ENCODE data around the gene MYOM1. TPM values are rescaled to one million over a fixed set of nuclear protein-coding genes. Genes with fewer than 3 reads are reported as not detected.

The MYOM1 gene
- total RNA-seq, 1 donor from 2014 or later, result 661 TPM

DNA sequence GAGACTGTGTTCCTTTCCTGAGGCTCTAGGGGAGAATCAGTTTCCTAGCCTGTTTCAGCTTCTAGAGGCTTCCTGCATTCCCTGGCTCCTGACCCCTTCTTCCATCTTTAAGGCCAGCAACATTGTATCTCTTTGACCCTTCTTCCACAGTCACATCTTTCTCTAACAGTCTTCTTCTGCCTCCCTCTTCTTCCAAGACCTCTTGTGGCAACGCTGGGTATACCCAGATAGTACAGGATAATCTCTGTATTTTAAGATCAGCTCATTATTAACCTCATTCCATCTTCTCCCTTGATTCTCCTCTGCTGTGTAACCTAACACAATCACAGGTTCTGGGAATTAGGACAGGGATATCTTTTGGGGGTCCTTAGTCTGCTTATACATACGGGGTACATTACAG, 19.0 kb upstream of the MYOM1 start:
- H3K36me3 ChIP-seq (ENCODE audit: control insufficient read depth in 3 of 3, insufficient read depth in 3 of 3, low read length in 3 of 3), result peaks cover 0 to 2% (median 0%) of the 10 kb centered on the region in 3 donors
- no peaks in the 10 kb centered on the region for H3K9me3 ChIP-seq (ENCODE audit: control insufficient read depth in 3 of 3, low read length in 3 of 3)
- H3K27me3 ChIP-seq (ENCODE audit: control insufficient read depth in 3 of 3, insufficient read depth in 3 of 3, low read length in 3 of 3), result no peaks in the 10 kb centered on the region
- no peak overlapping the region for H3K27ac ChIP-seq (ENCODE audit: low read depth, low read length)
- H3K4me3 ChIP-seq (ENCODE audit: low read length in 3 of 3), result no peak overlapping the region
- H3K4me1 ChIP-seq (ENCODE audit: control insufficient read depth in 3 of 3, insufficient read depth in 3 of 3, low read length in 3 of 3), result peaks cover 0 to under 1% (median 0%) of the 10 kb centered on the region in 3 donors
- H3K9ac ChIP-seq (ENCODE audit: low read depth in 1 of 3, low read length in 3 of 3), result no peak overlapping the region

DNA sequence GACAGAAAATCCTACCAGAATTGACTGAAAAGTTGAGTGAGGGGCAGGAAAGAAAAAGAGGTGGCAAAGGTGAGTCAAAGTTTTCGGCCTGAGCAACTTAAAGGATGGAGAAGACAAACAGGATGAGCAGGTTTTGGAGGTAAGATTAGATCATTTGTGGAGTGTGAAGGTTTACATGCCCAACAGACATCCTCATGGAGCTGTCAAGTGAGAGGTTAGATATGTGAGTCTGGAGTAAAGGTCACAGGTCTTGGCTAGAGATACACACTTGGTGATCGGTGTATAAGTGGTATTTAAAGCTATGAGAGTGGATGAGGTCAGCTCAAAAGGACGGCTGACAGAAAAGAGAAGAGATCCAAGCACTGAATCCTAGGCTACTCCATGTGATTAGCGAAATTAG, 16.7 kb upstream of the MYOM1 start:
- H3K27ac ChIP-seq (ENCODE audit: low read depth, low read length), result no peak overlapping the region
- H3K9me3 ChIP-seq (ENCODE audit: control insufficient read depth in 3 of 3, low read length in 3 of 3), result no peaks in the 10 kb centered on the region
- H3K4me3 ChIP-seq (ENCODE audit: low read length in 3 of 3), result no peak overlapping the region
- no peak overlapping the region for H3K9ac ChIP-seq (ENCODE audit: low read depth in 1 of 3, low read length in 3 of 3)
- H3K36me3 ChIP-seq (ENCODE audit: control insufficient read depth in 3 of 3, insufficient read depth in 3 of 3, low read length in 3 of 3), result peaks cover 0 to 2% (median 0%) of the 10 kb centered on the region in 3 donors
- no peaks in the 10 kb centered on the region for H3K27me3 ChIP-seq (ENCODE audit: control insufficient read depth in 3 of 3, insufficient read depth in 3 of 3, low read length in 3 of 3)
- peaks cover 0 to 3% (median 0%) of the 10 kb centered on the region in 3 donors for H3K4me1 ChIP-seq (ENCODE audit: control insufficient read depth in 3 of 3, insufficient read depth in 3 of 3, low read length in 3 of 3)

DNA sequence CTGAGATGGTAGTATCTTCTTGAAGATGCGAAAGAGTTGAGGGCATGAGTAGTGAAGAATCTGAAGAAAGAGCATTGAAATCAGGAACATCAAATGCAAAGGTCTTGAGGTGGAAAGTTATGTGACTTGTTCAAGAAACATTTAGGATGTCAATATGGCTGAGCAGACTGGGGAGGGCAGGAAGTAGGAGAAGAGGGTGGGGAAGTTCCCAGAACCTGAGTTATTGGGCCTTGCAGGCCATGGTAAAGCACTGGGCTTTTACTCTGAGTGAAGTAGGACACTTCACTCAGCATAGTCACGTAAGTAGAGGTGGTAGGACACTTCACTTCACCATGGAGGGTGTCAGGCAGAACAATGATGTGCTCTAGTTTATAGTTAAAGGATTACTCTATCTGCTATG, 16.1 kb upstream of the MYOM1 start:
- Histone ChIP-seq H3K27me3 (ENCODE audit: control insufficient read depth in 3 of 3, insufficient read depth in 3 of 3, low read length in 3 of 3) (no peaks in the 10 kb centered on the region), H3K9ac (ENCODE audit: low read depth in 1 of 3, low read length in 3 of 3) (no peak overlapping the region), H3K4me3 (ENCODE audit: low read length in 3 of 3) (no peak overlapping the region), H3K27ac (ENCODE audit: low read depth, low read length) (no peak overlapping the region), H3K36me3 (ENCODE audit: control insufficient read depth in 3 of 3, insufficient read depth in 3 of 3, low read length in 3 of 3) (no peaks in the 10 kb centered on the region), H3K4me1 (ENCODE audit: control insufficient read depth in 3 of 3, insufficient read depth in 3 of 3, low read length in 3 of 3) (peaks cover 0 to 3% (median 0%) of the 10 kb centered on the region in 3 donors), H3K9me3 (ENCODE audit: control insufficient read depth in 3 of 3, low read length in 3 of 3) (no peaks in the 10 kb centered on the region)

DNA sequence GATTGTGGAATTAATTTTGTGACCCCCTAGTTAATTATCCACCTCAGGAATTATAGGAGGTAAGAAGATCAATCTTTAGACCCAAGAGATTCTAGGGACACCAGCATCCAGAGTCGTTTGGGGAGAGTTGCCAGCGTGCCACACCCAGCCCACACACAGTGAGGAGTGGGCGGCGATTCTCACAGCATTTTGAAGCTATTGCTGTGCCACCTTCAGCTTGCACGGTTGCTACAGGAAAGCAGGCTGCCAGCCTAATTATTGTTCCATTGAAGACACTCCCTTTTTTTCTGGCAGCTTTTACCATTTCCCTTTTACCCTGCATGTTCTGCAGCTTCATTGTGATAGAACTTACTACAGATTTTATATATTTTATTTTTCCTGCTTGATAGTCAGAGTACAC, 14.7 kb upstream of the MYOM1 start:
- Histone ChIP-seq H3K4me1 (ENCODE audit: control insufficient read depth in 3 of 3, insufficient read depth in 3 of 3, low read length in 3 of 3) (peaks cover 0 to 3% (median 0%) of the 10 kb centered on the region in 3 donors), H3K36me3 (ENCODE audit: control insufficient read depth in 3 of 3, insufficient read depth in 3 of 3, low read length in 3 of 3) (no peaks in the 10 kb centered on the region), H3K27ac (ENCODE audit: low read depth, low read length) (no peak overlapping the region), H3K9ac (ENCODE audit: low read depth in 1 of 3, low read length in 3 of 3) (no peak overlapping the region), H3K9me3 (ENCODE audit: control insufficient read depth in 3 of 3, low read length in 3 of 3) (no peaks in the 10 kb centered on the region), H3K27me3 (ENCODE audit: control insufficient read depth in 3 of 3, insufficient read depth in 3 of 3, low read length in 3 of 3) (no peaks in the 10 kb centered on the region), H3K4me3 (ENCODE audit: low read length in 3 of 3) (no peak overlapping the region)

DNA sequence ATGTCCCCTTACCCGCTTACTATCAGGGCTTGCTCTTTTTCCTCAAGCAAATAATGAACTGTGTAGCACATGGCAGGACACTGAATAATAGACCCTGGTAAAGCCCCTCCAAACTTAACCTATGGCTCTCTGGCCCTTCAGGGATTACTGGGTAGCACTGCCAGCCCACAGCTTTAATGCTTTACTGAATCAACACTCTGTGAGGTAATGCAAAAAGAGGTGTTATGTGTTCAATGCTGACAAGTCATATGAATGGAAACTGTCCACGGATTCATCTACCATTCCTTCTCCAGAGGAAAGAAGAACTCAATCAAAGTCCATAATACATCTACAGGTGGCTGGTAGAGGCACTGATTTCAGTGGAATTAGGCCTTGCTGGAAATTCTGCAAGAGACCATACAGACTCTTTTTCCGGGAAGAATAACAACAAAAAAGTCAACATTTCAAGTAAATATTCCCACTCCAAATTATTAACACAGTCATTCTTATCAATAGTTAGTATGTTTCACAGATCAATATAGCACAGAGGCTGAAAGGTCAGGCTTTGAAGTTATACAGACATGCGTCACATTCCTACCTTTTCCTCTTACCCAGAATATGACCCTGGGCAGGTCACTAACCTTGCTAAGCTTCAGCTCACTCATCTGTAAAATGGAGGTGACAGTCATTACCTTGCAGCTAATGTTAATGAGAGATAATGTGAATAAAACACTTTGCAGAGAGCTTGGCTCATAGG, 13.8 kb upstream of the MYOM1 start:
- H3K9ac ChIP-seq (ENCODE audit: low read depth in 1 of 3, low read length in 3 of 3), result no peak overlapping the region
- H3K27me3 ChIP-seq (ENCODE audit: control insufficient read depth in 3 of 3, insufficient read depth in 3 of 3, low read length in 3 of 3), result no peaks in the 10 kb centered on the region
- no peak overlapping the region for H3K4me3 ChIP-seq (ENCODE audit: low read length in 3 of 3)
- H3K36me3 ChIP-seq (ENCODE audit: control insufficient read depth in 3 of 3, insufficient read depth in 3 of 3, low read length in 3 of 3), result no peaks in the 10 kb centered on the region
- H3K27ac ChIP-seq (ENCODE audit: low read depth, low read length), result no peak overlapping the region
- no peaks in the 10 kb centered on the region for H3K9me3 ChIP-seq (ENCODE audit: control insufficient read depth in 3 of 3, low read length in 3 of 3)
- H3K4me1 ChIP-seq (ENCODE audit: control insufficient read depth in 3 of 3, insufficient read depth in 3 of 3, low read length in 3 of 3), result peaks cover 0 to 3% (median 0%) of the 10 kb centered on the region in 3 donors

DNA sequence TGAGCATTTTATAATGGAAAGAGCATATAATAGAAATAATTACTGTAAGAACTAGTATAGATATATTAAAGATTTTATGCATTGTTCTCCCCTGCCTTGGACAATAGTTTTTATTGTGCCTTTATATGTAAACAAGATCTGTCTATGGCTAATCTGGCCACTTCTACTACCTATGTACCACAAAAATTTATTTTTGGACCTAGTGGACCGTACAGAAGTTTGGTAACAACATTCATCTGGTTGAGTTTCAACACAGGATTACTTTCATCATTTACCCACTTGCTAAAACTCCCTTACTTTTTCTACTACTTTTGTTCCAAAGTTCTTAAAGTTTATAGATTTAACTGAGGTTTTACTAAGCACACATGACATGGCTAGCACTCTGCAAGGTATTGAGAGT, 13.2 kb upstream of the MYOM1 start:
- Histone ChIP-seq H3K4me1 (ENCODE audit: control insufficient read depth in 3 of 3, insufficient read depth in 3 of 3, low read length in 3 of 3) (peaks cover 0 to 3% (median 0%) of the 10 kb centered on the region in 3 donors), H3K27ac (ENCODE audit: low read depth, low read length) (no peak overlapping the region), H3K9ac (ENCODE audit: low read depth in 1 of 3, low read length in 3 of 3) (no peak overlapping the region), H3K27me3 (ENCODE audit: control insufficient read depth in 3 of 3, insufficient read depth in 3 of 3, low read length in 3 of 3) (no peaks in the 10 kb centered on the region), H3K4me3 (ENCODE audit: low read length in 3 of 3) (no peak overlapping the region), H3K36me3 (ENCODE audit: control insufficient read depth in 3 of 3, insufficient read depth in 3 of 3, low read length in 3 of 3) (no peaks in the 10 kb centered on the region), H3K9me3 (ENCODE audit: control insufficient read depth in 3 of 3, low read length in 3 of 3) (no peaks in the 10 kb centered on the region)

DNA sequence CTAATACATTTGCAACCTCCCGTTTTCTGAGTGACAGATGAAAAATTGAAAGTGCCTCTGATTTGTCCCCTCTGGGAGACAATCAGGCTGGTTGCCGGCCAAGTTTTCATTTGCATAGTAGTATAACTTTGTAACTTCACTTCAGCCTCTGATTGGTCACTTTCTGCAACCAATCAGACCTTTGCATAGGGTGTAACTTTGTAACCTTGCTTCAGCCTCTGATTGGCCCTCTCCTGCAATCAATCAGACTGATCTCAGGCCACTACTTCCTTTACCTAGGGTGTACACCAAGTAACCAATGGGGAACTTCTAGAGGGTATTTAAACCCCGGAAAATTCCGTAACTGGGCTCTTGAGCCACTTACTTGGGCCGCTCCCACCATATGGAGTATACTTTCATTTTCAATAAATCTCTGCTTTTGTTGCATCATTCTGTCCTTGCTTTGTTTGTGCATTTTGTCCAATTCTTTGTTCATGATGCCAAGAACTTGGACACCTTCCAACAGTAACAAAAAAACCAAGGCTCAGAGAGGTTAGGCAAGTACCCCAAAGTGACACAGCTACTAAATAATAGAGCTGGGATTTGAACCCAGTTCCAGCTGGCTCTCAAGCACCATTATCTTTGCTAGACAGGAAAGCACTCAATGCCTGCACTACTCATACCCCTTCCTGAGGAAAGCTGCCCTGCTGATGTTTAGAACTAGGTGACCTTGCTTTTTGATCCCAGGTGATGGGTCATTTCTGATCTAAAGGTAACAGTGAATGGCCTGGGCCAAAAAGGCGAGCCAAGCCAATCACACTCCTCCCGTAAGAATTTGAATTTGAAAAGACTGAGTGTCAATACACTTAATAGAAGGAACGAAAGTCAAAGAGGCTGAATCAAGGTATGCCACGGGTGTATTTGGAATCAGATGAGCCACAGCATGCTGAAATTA, 10.9 kb upstream of the MYOM1 start:
- Histone ChIP-seq H3K9me3 (ENCODE audit: control insufficient read depth in 3 of 3, low read length in 3 of 3) (no peaks in the 10 kb centered on the region), H3K9ac (ENCODE audit: low read depth in 1 of 3, low read length in 3 of 3) (no peak overlapping the region), H3K4me1 (ENCODE audit: control insufficient read depth in 3 of 3, insufficient read depth in 3 of 3, low read length in 3 of 3) (peaks cover 0 to 3% (median 0%) of the 10 kb centered on the region in 3 donors), H3K36me3 (ENCODE audit: control insufficient read depth in 3 of 3, insufficient read depth in 3 of 3, low read length in 3 of 3) (no peaks in the 10 kb centered on the region), H3K4me3 (ENCODE audit: low read length in 3 of 3) (no peak overlapping the region), H3K27me3 (ENCODE audit: control insufficient read depth in 3 of 3, insufficient read depth in 3 of 3, low read length in 3 of 3) (no peaks in the 10 kb centered on the region), H3K27ac (ENCODE audit: low read depth, low read length) (no peak overlapping the region)

DNA sequence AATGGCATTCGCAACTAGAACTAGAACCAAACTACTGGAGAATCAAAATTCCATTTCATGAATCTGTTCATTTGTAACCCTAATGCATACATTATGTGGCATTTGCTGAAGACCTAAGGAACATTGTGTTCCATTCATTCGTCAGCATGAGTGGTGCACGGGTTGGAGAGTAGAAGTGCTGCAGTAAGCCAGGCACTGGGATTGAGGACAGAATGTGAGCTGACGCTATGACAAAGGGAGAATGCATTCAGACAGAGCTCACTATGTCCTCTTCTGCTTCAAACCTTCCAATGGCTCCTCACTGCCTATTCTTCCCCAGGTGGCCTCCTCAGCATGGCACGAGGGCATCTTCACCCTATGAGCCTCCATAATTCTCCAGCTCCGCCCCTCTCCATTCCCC, 6.3 kb upstream of the MYOM1 start:
- Histone ChIP-seq H3K4me3 (ENCODE audit: low read length in 3 of 3) (no peak overlapping the region), H3K9me3 (ENCODE audit: control insufficient read depth in 3 of 3, low read length in 3 of 3) (no peaks in the 10 kb centered on the region), H3K9ac (ENCODE audit: low read depth in 1 of 3, low read length in 3 of 3) (no peak overlapping the region), H3K36me3 (ENCODE audit: control insufficient read depth in 3 of 3, insufficient read depth in 3 of 3, low read length in 3 of 3) (no peaks in the 10 kb centered on the region), H3K27me3 (ENCODE audit: control insufficient read depth in 3 of 3, insufficient read depth in 3 of 3, low read length in 3 of 3) (no peaks in the 10 kb centered on the region), H3K27ac (ENCODE audit: low read depth, low read length) (no peak overlapping the region), H3K4me1 (ENCODE audit: control insufficient read depth in 3 of 3, insufficient read depth in 3 of 3, low read length in 3 of 3) (peaks cover 4 to 5% (median 4%) of the 10 kb centered on the region in 3 donors)

DNA sequence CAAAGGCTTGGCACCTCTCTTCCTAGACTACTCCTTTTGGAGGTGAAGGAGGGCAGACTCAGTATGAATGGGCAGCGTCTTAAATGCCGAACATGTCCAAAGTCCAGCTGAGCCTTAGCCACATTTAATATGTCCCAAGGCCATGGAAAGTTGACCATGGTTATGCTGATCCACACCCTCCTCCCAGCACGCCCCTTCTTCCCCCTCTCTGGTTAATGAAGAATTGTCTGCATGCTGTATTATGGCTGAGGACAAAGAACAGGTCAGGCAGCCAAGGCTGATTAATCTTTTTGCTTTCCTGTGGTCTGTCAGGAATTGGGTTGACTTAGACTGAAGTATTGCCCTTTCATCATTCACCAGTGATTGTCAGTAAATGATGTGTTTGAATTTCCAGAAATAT, 5.8 kb upstream of the MYOM1 start:
- H3K4me3 ChIP-seq (ENCODE audit: low read length in 3 of 3), result no peak overlapping the region
- H3K36me3 ChIP-seq (ENCODE audit: control insufficient read depth in 3 of 3, insufficient read depth in 3 of 3, low read length in 3 of 3), result no peaks in the 10 kb centered on the region
- no peaks in the 10 kb centered on the region for H3K27me3 ChIP-seq (ENCODE audit: control insufficient read depth in 3 of 3, insufficient read depth in 3 of 3, low read length in 3 of 3)
- no peaks in the 10 kb centered on the region for H3K9me3 ChIP-seq (ENCODE audit: control insufficient read depth in 3 of 3, low read length in 3 of 3)
- H3K27ac ChIP-seq (ENCODE audit: low read depth, low read length), result no peak overlapping the region
- peaks cover 5 to 9% (median 8%) of the 10 kb centered on the region in 3 donors for H3K4me1 ChIP-seq (ENCODE audit: control insufficient read depth in 3 of 3, insufficient read depth in 3 of 3, low read length in 3 of 3)
- no peak overlapping the region for H3K9ac ChIP-seq (ENCODE audit: low read depth in 1 of 3, low read length in 3 of 3)

DNA sequence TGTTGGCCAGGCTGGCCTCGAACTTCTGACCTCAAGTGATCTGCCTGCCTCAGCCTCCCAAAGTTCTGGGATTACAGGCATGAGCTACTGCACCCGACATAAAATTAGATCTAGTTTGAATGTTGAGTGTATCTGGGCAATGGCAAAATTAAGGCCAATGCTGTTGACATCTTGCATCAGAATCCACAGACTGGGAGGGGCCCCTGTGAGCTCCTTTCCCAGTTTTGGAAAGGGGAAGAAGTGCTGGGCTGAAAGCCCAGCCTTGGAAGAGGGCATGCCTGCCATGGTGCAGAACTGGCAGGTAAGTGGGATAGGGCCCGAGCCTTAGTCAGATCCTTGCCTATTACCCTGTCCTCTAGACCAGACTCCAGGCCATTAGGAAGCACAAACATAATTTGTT, 4.5 kb upstream of the MYOM1 start:
- no peak overlapping the region for H3K9ac ChIP-seq (ENCODE audit: low read depth in 1 of 3, low read length in 3 of 3)
- no peak overlapping the region for H3K27ac ChIP-seq (ENCODE audit: low read depth, low read length)
- no peaks in the 10 kb centered on the region for H3K9me3 ChIP-seq (ENCODE audit: control insufficient read depth in 3 of 3, low read length in 3 of 3)
- no peaks in the 10 kb centered on the region for H3K27me3 ChIP-seq (ENCODE audit: control insufficient read depth in 3 of 3, insufficient read depth in 3 of 3, low read length in 3 of 3)
- no peak overlapping the region for H3K4me3 ChIP-seq (ENCODE audit: low read length in 3 of 3)
- H3K36me3 ChIP-seq (ENCODE audit: control insufficient read depth in 3 of 3, insufficient read depth in 3 of 3, low read length in 3 of 3), result no peaks in the 10 kb centered on the region
- H3K4me1 ChIP-seq (ENCODE audit: control insufficient read depth in 3 of 3, insufficient read depth in 3 of 3, low read length in 3 of 3), result peaks cover 10 to 18% (median 13%) of the 10 kb centered on the region in 3 donors
